ENCODE measurements around the gene CSF2RB.

Gene CSF2RB

DNA sequence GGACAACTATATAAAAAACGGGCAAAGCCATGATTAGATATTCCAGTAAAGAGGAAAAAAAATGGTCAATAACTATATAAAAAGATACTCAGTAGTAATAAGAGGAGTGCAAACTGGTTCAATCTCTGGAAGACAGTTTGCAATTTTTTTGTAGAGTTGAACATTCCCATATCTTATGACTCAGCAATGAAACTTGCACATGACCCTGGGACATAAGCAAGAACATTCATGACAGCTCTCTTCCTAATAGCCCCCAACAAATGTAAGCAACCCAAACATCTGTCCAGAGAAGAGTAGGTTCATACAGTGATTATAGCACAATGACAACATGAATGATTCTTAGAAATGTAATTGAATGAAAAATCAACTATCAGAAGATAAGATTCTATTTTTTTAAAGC is 21.8 kb upstream of the CSF2RB start:
- DNase-seq (ENCODE audit: low spot score) = no peak

- no peak for DNase-seq (ENCODE audit: low spot score)
These were observed 21.1 kb upstream of the CSF2RB start for GRCh38 chr22:36892292-36892691.

DNA sequence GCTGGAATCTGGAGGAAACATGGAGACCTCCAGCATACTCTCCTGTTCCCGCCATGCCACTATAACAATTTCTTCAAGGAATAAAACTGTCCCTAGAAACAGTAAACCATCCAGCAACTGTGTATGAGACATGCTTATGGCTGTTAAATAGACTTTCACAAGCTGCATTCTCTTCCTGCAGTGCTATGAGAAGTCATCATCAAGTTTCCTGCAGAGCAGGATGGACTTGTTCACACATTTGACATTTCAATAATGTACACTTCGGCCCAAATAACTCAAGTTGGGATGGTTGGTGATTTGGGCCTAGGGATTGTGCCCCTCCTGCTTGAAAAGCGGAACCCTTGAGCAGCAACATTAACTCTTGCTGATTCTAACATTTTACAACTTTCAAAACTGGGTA is 20.2 kb upstream of the CSF2RB start:
- DNase-seq (ENCODE audit: low spot score) = no peak

DNA sequence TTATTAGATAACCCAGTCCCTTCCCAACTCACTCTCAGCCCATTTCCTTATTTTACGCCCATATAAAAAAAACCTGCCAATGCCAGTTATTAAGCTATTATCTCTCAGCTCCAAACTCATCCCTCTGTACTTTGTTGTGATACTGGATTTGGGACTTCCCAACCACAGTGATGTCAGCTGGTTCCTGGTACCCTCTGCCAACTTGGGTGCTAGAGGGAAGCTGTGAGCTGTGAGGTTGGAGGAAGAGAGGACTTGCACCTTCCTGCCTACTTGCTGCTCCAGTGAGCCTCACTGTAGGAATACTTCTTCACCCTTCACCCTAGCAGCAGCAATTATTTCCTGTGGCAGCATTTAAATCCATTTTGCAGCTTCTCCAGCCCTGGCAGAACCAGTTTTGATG is 19.2 kb upstream of the CSF2RB start:
- no peak for DNase-seq (ENCODE audit: low spot score)

- DNase-seq (ENCODE audit: low spot score) = no peak
These were observed 15.8 kb upstream of the CSF2RB start for GRCh38 chr22:36897611-36898010.

- DNase-seq (ENCODE audit: low spot score) = no peak
These were observed 14.7 kb upstream of the CSF2RB start for GRCh38 chr22:36898690-36899089.

DNA sequence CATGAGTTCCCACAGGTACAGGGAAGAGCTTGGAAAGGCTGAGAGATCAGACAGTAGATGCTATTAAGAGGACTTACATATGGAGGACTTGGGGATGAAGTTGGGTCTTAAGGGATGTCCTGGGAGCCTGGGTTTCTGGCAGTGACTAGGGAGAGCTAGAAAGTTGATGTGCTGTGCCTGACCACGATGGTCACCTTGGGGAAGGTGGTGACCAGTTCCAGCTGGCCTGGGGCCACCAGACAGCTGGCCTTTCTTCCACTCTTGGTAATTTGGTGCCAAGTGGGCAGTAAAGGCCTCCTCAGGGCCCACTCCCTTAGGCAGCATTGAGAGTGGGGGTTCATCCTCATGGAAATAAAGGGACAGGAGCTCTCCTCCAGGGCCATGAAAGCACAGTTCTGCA is 13.9 kb upstream of the CSF2RB start:
- no peak for DNase-seq (ENCODE audit: low spot score)

DNA sequence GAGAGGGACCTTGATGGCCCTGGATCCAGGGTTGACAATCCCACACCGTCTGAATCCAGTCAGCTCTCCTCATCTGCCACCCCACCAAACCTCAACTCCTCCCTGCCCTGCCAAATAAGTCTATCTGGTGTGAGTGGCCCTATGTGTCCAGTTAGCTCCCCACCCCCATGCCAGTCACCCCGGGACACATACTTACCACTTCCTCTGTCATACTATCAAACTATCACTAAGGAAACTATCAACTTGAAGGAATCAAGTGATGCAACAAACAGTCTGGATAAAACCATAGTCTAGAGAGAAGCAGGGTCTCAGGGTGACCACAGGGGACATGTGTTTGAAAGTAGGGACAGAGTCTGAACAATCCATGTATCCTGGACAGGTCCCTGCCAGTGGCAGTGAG is 13.2 kb upstream of the CSF2RB start:
- no peak for DNase-seq (ENCODE audit: low spot score)

GRCh38 chr22:36900880-36901279 is 12.5 kb upstream of the CSF2RB start:
- no peak for DNase-seq (ENCODE audit: low spot score)

- DNase-seq (ENCODE audit: low spot score) = no peak
These were observed 11.9 kb upstream of the CSF2RB start for GRCh38 chr22:36901411-36902142.

DNA sequence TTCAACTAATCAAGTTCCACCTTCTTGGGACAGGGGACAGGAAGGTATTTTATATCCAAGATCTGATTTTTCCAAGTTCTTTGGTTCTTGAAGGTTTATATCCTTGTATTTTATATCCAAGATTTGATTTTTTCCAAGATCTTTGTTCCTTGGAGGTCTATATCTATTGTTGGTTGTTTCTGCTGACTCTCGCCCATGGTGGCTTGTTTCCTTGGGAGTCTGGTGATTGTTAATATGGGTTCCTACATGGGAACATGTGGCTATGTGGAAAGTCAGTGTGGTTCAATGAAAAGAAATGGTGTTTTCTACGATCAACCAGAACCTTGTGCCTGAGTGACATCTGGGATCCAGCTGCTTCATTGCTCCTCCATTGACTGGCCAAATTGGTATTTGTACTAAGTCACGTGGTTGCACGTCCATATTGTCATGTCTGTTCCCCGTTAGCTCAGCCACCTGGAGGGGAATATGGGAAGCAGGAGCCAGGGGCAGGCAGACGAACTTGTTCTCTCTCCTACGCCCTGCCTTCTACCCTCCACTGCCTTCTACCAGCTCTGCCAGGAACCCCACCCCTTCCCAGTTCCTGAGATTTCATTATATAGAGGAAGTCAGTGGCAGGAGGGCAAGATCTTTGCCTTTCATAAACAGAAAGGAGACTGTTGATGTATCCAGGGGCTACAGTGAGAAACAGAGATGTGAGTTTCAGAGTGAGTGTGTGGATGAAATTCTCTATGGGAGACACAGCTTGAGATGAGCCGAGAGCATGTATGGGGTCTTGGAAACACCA is 11.1 kb upstream of the CSF2RB start:
- DNase-seq (ENCODE audit: low spot score) = no peak

GRCh38 chr22:36904260-36904880 is 9.1 kb upstream of the CSF2RB start:
- no peak for DNase-seq (ENCODE audit: low spot score)

DNA sequence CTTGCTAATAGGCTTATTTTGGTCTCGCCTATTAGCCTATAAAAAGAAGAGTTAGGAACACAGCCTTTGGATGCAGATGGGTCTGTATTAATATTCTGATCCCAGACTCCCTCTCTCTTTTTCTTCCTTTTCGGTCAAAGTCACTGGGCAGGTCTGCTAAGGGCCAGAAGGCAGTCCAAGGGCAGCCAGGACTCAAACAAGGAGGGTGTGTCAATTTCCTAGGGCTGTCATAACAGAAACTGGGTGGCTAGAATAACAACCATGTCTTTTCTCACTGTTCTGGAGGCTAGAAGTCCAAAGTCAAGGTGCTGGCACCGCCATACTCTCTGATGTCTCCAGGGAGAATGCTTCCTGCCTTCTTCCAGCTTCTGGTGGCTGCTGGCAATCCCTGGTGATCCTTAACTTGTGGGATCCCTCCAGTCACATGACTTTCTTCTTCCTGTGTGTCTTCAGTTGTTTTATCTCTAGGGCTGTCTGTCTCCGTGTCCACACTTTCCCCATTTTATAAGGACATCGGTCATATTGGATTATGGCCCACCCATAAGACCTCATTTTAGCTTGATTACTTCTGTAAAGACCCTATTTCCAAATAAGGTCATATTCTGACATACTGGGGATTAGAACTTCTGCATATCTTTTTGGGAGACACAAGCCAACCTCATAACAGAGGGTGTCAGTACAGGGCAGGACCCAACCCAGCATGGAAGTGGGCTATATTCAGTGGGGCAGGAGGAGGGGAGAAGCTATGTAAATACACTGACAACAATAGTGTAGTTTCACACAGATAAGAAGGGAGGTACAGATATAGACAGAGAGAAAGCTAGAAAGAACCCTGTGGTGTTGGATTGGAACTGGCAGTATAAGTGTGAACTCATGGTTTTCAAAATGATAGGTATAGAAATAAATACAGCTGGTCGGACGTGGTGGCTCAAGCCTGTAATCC is 5.9 kb upstream of the CSF2RB start:
- no peak for DNase-seq (ENCODE audit: low spot score)

DNA sequence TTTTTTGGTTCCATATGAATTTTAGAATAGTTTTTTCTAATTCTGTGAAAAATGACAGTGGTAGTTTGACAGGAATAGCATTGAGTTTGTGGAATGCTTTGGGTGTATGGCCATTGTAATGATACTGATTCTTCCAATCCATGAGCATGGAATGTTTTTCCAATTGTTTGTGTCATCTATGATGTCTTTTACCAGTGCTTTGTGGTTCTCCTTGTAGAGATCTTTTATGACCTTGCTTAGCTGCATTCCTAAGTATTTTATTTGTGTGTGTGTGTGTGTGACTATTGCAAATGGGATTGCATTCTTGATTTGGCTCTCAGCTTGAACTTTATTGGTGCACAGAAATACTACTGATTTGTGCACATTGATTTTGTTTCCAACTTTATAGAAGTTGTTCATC is 3.0 kb upstream of the CSF2RB start:
- DNase-seq (ENCODE audit: low spot score) = no peak

DNA sequence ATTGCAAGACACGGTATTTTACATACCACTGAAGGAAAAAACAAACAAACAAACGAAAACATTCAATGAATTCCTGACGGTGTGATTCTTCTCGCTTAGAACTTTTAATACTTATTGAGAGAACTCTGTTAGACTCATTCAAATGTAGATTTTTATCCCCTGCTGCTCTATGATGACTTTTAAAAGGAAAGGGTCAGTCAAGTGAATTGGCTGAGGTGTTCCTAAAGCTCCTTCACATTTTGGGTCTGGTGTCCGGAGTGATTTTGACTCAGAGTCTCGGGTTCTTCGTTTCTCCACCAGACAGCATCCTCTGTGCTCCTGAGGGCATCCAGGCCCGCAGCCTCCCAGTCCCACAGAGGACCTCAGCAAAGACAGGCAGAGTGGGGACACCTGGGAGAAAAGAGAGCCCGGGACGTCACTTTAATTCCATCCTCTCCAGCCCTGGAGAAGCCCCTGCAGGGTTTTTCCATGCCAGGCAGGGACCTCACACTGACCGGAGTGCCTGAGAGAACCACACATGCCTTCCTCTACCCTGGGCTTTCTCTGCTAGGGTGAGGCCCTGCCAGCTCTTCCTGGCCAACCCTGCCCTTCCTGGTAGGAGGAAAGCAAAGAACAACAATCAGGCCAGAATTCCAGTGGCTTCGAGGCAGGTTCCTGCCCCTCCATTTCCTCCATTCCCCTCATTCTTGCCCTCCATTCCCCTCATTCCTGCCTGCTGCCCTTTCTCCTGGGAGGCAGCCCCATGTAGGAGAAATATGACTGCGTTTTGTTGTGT is 1.4 kb upstream of the CSF2RB start:
- no peak for DNase-seq (ENCODE audit: low spot score)

DNA sequence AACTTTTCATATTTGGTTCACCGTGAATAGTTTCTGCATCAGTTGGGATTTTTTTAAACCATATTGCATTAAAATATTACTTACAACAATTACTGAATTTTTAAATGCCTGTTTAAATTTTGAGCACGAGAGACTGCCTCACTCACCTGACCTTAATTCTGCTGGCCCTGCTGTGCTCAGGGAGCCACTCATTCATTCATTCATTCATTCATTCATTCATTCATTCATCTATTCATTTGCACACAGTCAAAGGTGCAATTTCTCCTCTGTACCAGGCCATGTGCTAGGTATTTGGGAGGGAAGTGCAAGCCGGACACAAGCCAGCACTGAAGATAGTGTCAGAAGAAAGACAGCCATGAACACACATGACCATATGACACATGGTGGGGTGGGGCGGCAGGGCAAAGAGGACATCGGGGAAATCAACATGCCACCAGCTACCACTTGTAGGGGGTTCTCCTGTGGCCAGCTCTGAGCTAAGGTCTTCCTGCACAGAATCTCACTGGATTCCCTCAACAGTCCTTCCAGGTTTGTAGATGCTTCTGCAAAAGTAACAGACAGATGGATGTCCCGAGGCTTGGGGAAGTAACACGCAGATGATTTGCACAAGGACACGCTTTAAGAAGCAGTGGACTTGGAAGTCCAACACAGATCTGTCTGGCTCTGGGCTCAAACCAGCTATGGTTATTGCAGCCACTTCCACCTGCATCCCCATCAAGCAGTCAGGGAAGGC is 568 bp upstream of the CSF2RB start:
- DNase-seq (ENCODE audit: low spot score) = no peak

DNA sequence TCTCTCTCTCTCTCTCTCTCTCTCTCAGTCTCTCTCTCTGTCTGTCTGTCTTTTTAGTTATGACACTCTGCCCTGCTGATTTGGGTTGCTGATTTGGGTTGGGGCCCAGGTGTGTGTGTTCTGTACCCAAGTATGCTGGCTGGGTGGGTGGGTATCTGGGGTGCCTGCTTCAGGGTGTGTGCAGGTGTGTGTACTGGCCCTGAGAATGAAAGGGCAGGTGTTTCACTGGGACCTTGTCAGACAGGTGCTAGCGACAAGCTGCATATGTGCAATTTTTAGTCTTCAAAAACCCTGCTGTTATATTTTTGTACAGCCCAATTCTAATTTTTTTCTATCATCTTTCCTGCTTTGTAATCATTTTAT is 943 bp downstream of the CSF2RB start:
- no peak for DNase-seq (ENCODE audit: low spot score)

DNA sequence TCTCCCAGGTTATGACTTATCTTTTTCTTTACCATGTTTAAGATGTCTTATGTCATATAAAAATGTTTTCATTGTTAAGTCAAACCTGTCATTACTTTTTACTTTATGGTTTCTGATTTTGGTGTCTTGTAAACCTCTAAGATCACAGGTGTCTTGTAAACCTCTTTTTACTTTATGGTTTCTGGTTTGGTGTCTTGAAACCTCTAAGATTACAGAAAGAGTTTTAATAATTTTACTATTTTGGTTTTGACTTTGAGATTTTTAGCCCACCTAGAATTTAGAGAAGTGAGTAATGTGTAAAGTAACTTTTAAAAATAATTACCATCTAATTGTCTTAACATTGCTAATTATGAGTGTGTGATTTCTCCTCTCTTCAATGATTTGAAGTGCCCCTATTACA is 2.6 kb downstream of the CSF2RB start:
- DNase-seq (ENCODE audit: low spot score) = no peak

GRCh38 chr22:36918586-36919284 is 5.3 kb downstream of the CSF2RB start:
- DNase-seq (ENCODE audit: low spot score) = no peak
